Liver (tissue), 3 donors: ENCODE data around the gene RFPL2.
A peak's percentile ranks its signal among the peaks of the same experiment; 100 is the strongest.

Experiments
- CTCF ChIP-seq: fragments of 150-350 bp; IDR thresholded peaks from 2 replicates; pipeline ENCODE4 v1.5.1; 2017; ENCODE audit warnings: improper control_type of control experiment, low read depth, low read length; ENCODE audit not compliant: missing input control
- EGR1 ChIP-seq, 2 donors: IDR thresholded peaks; 2 replicates each; pipeline ENCODE4 v1.6.1; 2016 to 2018; ENCODE audit warnings: antibody characterized with exemption in 2 of 2, low read depth in 2 of 2
- GABPA ChIP-seq, 2 donors: IDR thresholded peaks in 1 of 2; conservative IDR thresholded peaks in 1 of 2; 2 replicates each; pipeline ENCODE4 v1.6.1; 2016; ENCODE audit warnings: antibody characterized with exemption in 2 of 2, mild to moderate bottlenecking in 1 of 2, moderate library complexity in 1 of 2
- HNF4A ChIP-seq, 2 donors: conservative IDR thresholded peaks; 2 replicates each; pipeline ENCODE4 v1.6.1; 2016; ENCODE audit warnings: antibody characterized with exemption in 2 of 2, mild to moderate bottlenecking in 2 of 2
- JUND ChIP-seq, 2 donors: IDR thresholded peaks; 2 replicates each; pipeline ENCODE4 v1.6.1; 2016; ENCODE audit warnings: antibody characterized with exemption in 2 of 2
- MAX ChIP-seq: IDR thresholded peaks from 2 replicates; pipeline ENCODE4 v1.6.1; 2016; ENCODE audit warnings: antibody characterized with exemption
- RAD21 ChIP-seq, 2 donors: IDR thresholded peaks; 2 replicates each; pipeline ENCODE4 v1.6.1; 2016; ENCODE audit warnings: antibody characterized with exemption in 2 of 2, mild to moderate bottlenecking in 2 of 2
- REST ChIP-seq: IDR thresholded peaks from 2 replicates; pipeline ENCODE4 v1.6.1; 2016; ENCODE audit warnings: antibody characterized with exemption, mild to moderate bottlenecking
- SP1 ChIP-seq: IDR thresholded peaks from 2 replicates; pipeline ENCODE4 v1.6.1; 2018; ENCODE audit warnings: antibody characterized with exemption, mild to moderate bottlenecking
- TAF1 ChIP-seq: conservative IDR thresholded peaks from 2 replicates; pipeline ENCODE4 v1.6.1; 2016; ENCODE audit warnings: antibody characterized with exemption, mild to moderate bottlenecking
- YY1 ChIP-seq: IDR thresholded peaks from 2 replicates; pipeline ENCODE4 v1.6.1; 2016; ENCODE audit warnings: antibody characterized with exemption, mild to moderate bottlenecking
- ZBTB33 ChIP-seq: IDR thresholded peaks from 2 replicates; pipeline ENCODE4 v1.6.1; 2016; ENCODE audit warnings: antibody characterized with exemption
- donor health status: healthy.
- donor health status: healthy.

GRCh38 chr22:32202539-32203180 is 2.2 kb downstream of the RFPL2 start:
- peak; percentile 78 for TF ChIP-seq CTCF
- peak; percentile 84 to 87 for TF ChIP-seq RAD21 (IDR thresholded peaks at IDR 0.05)
- peak; percentile 44 for TF ChIP-seq REST
- TF ChIP-seq TAF1 = no peak
- no peak for TF ChIP-seq MAX
- no peak for TF ChIP-seq ZBTB33
- TF ChIP-seq GABPA (IDR thresholded peaks at IDR 0.05 in 1 of 2, conservative IDR thresholded peaks at IDR 0.05 in 1 of 2) = no peak
- peak; percentile 66 for TF ChIP-seq SP1
- TF ChIP-seq HNF4A (conservative IDR thresholded peaks at IDR 0.05) = peak; percentile 90
- peak; percentile 72 for TF ChIP-seq YY1
- no peak for TF ChIP-seq EGR1 (IDR thresholded peaks at IDR 0.05; ENCODE audit: low read depth in 2 of 2)
- TF ChIP-seq JUND (IDR thresholded peaks at IDR 0.05) = no peak
